ENCODE results near the gene ZNF343.

DNA sequence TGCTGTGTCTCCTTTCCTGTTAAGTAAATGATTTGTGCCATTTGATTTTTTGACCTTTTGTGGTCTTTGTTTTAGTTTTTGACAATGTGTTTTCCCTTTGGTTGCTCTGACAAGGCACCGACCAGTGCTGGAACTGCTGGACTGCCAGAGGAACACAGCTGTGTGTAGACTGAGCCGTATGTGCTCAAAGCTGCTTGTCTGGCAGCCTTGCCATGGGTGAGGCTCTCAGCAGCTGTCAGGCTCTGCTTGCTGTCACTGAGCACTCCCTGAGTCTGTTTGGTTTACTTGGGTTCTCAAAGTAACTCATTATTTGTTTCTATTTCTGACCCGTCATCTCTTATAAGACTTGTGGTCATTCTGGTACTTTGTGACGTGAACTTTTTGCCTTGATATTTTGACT, 23.1 kb downstream of the ZNF343 start:
- TF ChIP-seq POLR2A (IDR thresholded peaks at IDR 0.05) (no peak), POLR2AphosphoS5 (IDR thresholded peaks at IDR 0.05) (no peak)
